Activated CD4-positive, CD25-positive, alpha-beta regulatory T cell (primary cell): Measurements from ENCODE around the gene SYMPK.
"Not testable (repeated sequence)": the region's sequence is repeated elsewhere in the genome, so short reads cannot be mapped to it uniquely, and the experiment has no call there.

Experiments
- DNase-seq, 4 experiments: peaks; one replicate each; lab custom pipeline; 2025; lab: John Stamatoyannopoulos, UW

The SYMPK gene

GRCh38 chr19:45885556-45886426, 22.8 kb upstream of the SYMPK start, which contains the start of gene IRF2BP1:
IRF2BP1 (minus strand) TSS chr19:45886141; CDS start chr19:45885774, 367 bp downstream.
- DNase-seq, result peak; percentile 67 to 78 (median 72)

GRCh38 chr19:45884682-45885555, 22.0 kb upstream of the SYMPK start:
- no peak for DNase-seq

- no peak for DNase-seq
These were observed 21.1 kb upstream of the SYMPK start for GRCh38 chr19:45883881-45884681.

- no peak for DNase-seq
These were observed 20.6 kb upstream of the SYMPK start for GRCh38 chr19:45883586-45883880.

- peak; percentile 62 to 76 (median 67) for DNase-seq
These were observed 20.0 kb upstream of the SYMPK start for GRCh38 chr19:45882652-45883585.

GRCh38 chr19:45881909-45882528, 19.1 kb upstream of the SYMPK start:
- no peak for DNase-seq

GRCh38 chr19:45881082-45881908, 18.3 kb upstream of the SYMPK start:
- no peak for DNase-seq

- DNase-seq, result no peak
These were observed 17.0 kb upstream of the SYMPK start for GRCh38 chr19:45879971-45880370.

- DNase-seq, result no peak
These were observed 16.1 kb upstream of the SYMPK start for GRCh38 chr19:45879055-45879454.

GRCh38 chr19:45878043-45878794, 15.3 kb upstream of the SYMPK start:
- DNase-seq, result no peak

- DNase-seq, result no peak
These were observed 13.7 kb upstream of the SYMPK start for GRCh38 chr19:45876411-45877197.

GRCh38 chr19:45876161-45876410, 13.1 kb upstream of the SYMPK start:
- no peak for DNase-seq

GRCh38 chr19:45874620-45874966, 11.6 kb upstream of the SYMPK start:
- no peak for DNase-seq

- DNase-seq, result no peak
These were observed 10.3 kb upstream of the SYMPK start for GRCh38 chr19:45873219-45873772.

- DNase-seq, result no peak
These were observed 9.4 kb upstream of the SYMPK start for GRCh38 chr19:45872095-45872919.

GRCh38 chr19:45870798-45871197, 7.9 kb upstream of the SYMPK start:
- DNase-seq, result no peak

- not testable (repeated sequence) for DNase-seq
These were observed 4.3 kb upstream of the SYMPK start for GRCh38 chr19:45867241-45867640.
